Aorta (tissue), 5 donors: ENCODE data around the gene LIMS2. TPM values are rescaled to one million over a fixed set of nuclear protein-coding genes. Genes with fewer than 3 reads are reported as not detected.
A peak's percentile ranks its signal among the peaks of the same experiment; 100 is the strongest.

ENCODE experiments used
- ATAC-seq: fragments of 200-7000 bp; cut with Tn5 transposase; one replicate; pipeline ENCODE4 v1.9.1; 2022; ENCODE audit warnings: moderate library complexity; ENCODE audit not compliant: low FRiP score
- DNase-seq, 2 donors: peaks; one replicate each; pipeline ENCODE4 v3.0.0-alpha.2; 2020
- H3K27ac ChIP-seq, 2 donors: one replicate each; pipeline ENCODE4 v1.5.1; 2013; ENCODE audit warnings: low read length in 2 of 2, mild to moderate bottlenecking in 2 of 2, moderate library complexity in 2 of 2, control low read depth in 1 of 2, inconsistent platforms in 1 of 2, low read depth in 1 of 2
- H3K27me3 ChIP-seq, 2 donors: one replicate each; pipeline ENCODE4 v1.6.1; 2013; ENCODE audit warnings: control low read depth in 1 of 2, low read length in 1 of 2, mild to moderate bottlenecking in 1 of 2, moderate library complexity in 1 of 2; ENCODE audit not compliant: insufficient read depth in 2 of 2, control insufficient read depth in 1 of 2
- H3K36me3 ChIP-seq, 2 donors: one replicate each; pipeline ENCODE4 v1.6.1; 2013; ENCODE audit warnings: control low read depth in 1 of 2, low read length in 1 of 2, mild to moderate bottlenecking in 1 of 2; ENCODE audit not compliant: insufficient read depth in 2 of 2, control insufficient read depth in 1 of 2
- H3K4me1 ChIP-seq, 2 donors: one replicate each; pipeline ENCODE4 v1.6.1; 2013; ENCODE audit warnings: low read length in 2 of 2, control low read depth in 1 of 2, mild to moderate bottlenecking in 1 of 2, moderate library complexity in 1 of 2; ENCODE audit not compliant: insufficient read depth in 2 of 2, control insufficient read depth in 1 of 2
- H3K4me3 ChIP-seq, 2 donors: one replicate each; pipeline ENCODE4 v1.5.1; 2013; ENCODE audit warnings: low read length in 2 of 2, control low read depth in 1 of 2, mild to moderate bottlenecking in 1 of 2
- H3K9me3 ChIP-seq: one replicate; pipeline ENCODE4 v1.6.1; 2013; ENCODE audit warnings: mild to moderate bottlenecking, low read length; ENCODE audit not compliant: control insufficient read depth
- WGBS, 2 donors: extraction: QIAGEN DNeasy Blood & Tissue Kit; methylation state at CpG; one replicate each; pipeline ENCODE4 v1.1.7; 2013; 5-methylcytosine and 5-hydroxymethylcytosine counted together
- intact Hi-C, 2 donors: fragments of 100-400 bp; cut with DNase I; formaldehyde crosslinking; loops; one replicate each; pipeline versions ENCODE4 v1.14.2 to v1.15.0; 2022
- polyA plus RNA-seq, 2 donors: library from polyadenylated mRNA; stranded (reverse); fragments of 200-250 nt; gene quantifications; one replicate each; pipeline ENCODE4 v1.2.3, GENCODE V29; 2013
- total RNA-seq, 2 donors: library from RNA; stranded (reverse); fragmentation: NEBNext Ultra II Directional; extraction: Animal tissue kit (Norgen Biotek cat#: 25700); gene quantifications; one replicate each; pipeline ENCODE4 v1.2.1, GENCODE V29; 2021
- donor health status: healthy with polysubstance abuse.
- donor health status: Bipolar disorder and iron deficiency.
- donor health status: DM: no; HTN: no; CAD: no.
- donor health status: DM: no; HTN: no; CAD: no.
- donor health status: DM: yes; HTN: yes; CAD: no.

Gene LIMS2
- total and polyA plus RNA-seq, 4 donors: 188 to 2,193 (median 218) TPM

GRCh38 chr2:127606625-127607398 lies 68.5 kb downstream of the LIMS2 start:
- H3K27me3 ChIP-seq: no peaks in the 10 kb centered on the region
- no peak overlapping the region for H3K27ac ChIP-seq
- 94 to 96% methylated on average over 17 of the region's 17 CpGs for WGBS, 2 donors
- H3K4me1 ChIP-seq: no peaks in the 10 kb centered on the region
- no peak for ATAC-seq
- H3K4me3 ChIP-seq: no peak overlapping the region
- intact Hi-C loops: no loop called here
- DNase-seq: peak in 1 of 2 donors; percentile 39
- no peaks in the 10 kb centered on the region for H3K36me3 ChIP-seq
- peaks cover 1% of the 10 kb centered on the region for H3K9me3 ChIP-seq

- ATAC-seq (no peak), DNase-seq (peak in 1 of 2 donors; percentile 52)
- H3K36me3 ChIP-seq: no peaks in the 10 kb centered on the region
- H3K9me3 ChIP-seq: peaks cover 1% of the 10 kb centered on the region
- no peaks in the 10 kb centered on the region for H3K4me1 ChIP-seq
- intact Hi-C loops: no loop called here
- H3K27ac ChIP-seq: no peak overlapping the region
- no peak overlapping the region for H3K4me3 ChIP-seq
- 92 to 95% methylated on average over 7 of the region's 7 CpGs for WGBS, 2 donors
- H3K27me3 ChIP-seq: no peaks in the 10 kb centered on the region
Observed at GRCh38 chr2:127605691-127606263, 69.6 kb downstream of the LIMS2 start.

GRCh38 chr2:127604986-127605385 lies 70.3 kb downstream of the LIMS2 start:
- Histone ChIP-seq H3K9me3 (no peaks in the 10 kb centered on the region), H3K4me3 (no peak overlapping the region), H3K36me3 (no peaks in the 10 kb centered on the region), H3K27me3 (no peaks in the 10 kb centered on the region), H3K4me1 (no peaks in the 10 kb centered on the region), H3K27ac (no peak overlapping the region)
- no peak for ATAC-seq
- DNase-seq: peak in 1 of 2 donors; percentile 40
- intact Hi-C loops: no loop called here
- 72 to 77% methylated on average over 8 of the region's 8 CpGs for WGBS, 2 donors

- WGBS, 2 donors: 6 to 7% methylated on average over 3 of the region's 3 CpGs
- DNase-seq: no peak
- Histone ChIP-seq H3K27me3 (no peaks in the 10 kb centered on the region), H3K27ac (no peak overlapping the region), H3K9me3 (no peaks in the 10 kb centered on the region), H3K4me3 (no peak overlapping the region), H3K4me1 (no peaks in the 10 kb centered on the region), H3K36me3 (no peaks in the 10 kb centered on the region)
- no peak for ATAC-seq
- intact Hi-C loops: loop anchor here in 1 of 2 donors (10.0 kb wide), 1 partner anchor 356 kb away; no protein-coding TSS in a partner anchor
Observed at GRCh38 chr2:127599211-127599610, 76.1 kb downstream of the LIMS2 start.

GRCh38 chr2:127598711-127599110 lies 76.6 kb downstream of the LIMS2 start:
- 67 to 87% methylated on average over 3 of the region's 3 CpGs for WGBS, 2 donors
- intact Hi-C loops: loop anchor here in 1 of 2 donors (10.0 kb wide), 1 partner anchor 356 kb away; no protein-coding TSS in a partner anchor
- Histone ChIP-seq H3K9me3 (no peaks in the 10 kb centered on the region), H3K27me3 (no peaks in the 10 kb centered on the region), H3K4me1 (no peaks in the 10 kb centered on the region), H3K4me3 (no peak overlapping the region), H3K36me3 (no peaks in the 10 kb centered on the region), H3K27ac (no peak overlapping the region)
- ATAC-seq: no peak
- no peak for DNase-seq

- no peaks in the 10 kb centered on the region for H3K36me3 ChIP-seq
- no peaks in the 10 kb centered on the region for H3K4me1 ChIP-seq
- H3K27ac ChIP-seq: no peak overlapping the region
- H3K9me3 ChIP-seq: no peaks in the 10 kb centered on the region
- DNase-seq (peak in 1 of 2 donors; percentile 17), ATAC-seq (no peak)
- no peak overlapping the region for H3K4me3 ChIP-seq
- WGBS, 2 donors: 48 to 55% methylated on average over 4 of the region's 4 CpGs
- intact Hi-C loops: loop anchor here in 1 of 2 donors (10.0 kb wide), 1 partner anchor 357 kb away; no protein-coding TSS in a partner anchor
- no peaks in the 10 kb centered on the region for H3K27me3 ChIP-seq
Observed at GRCh38 chr2:127597984-127598380, 77.3 kb downstream of the LIMS2 start.

GRCh38 chr2:127597046-127597983 lies 78.0 kb downstream of the LIMS2 start:
- peak in 1 of 2 donors; percentile 38 for DNase-seq
- intact Hi-C loops: loop anchor here in 1 of 2 donors (10.0 kb wide), 1 partner anchor 357 kb away; no protein-coding TSS in a partner anchor
- Histone ChIP-seq H3K27ac (no peak overlapping the region), H3K9me3 (no peaks in the 10 kb centered on the region), H3K27me3 (no peaks in the 10 kb centered on the region), H3K4me1 (no peaks in the 10 kb centered on the region), H3K36me3 (no peaks in the 10 kb centered on the region), H3K4me3 (no peak overlapping the region)
- ATAC-seq: no peak
- WGBS, 2 donors: 88 to 91% methylated on average over 17 of the region's 17 CpGs

- WGBS, 2 donors: 98% methylated on average over 14 of the region's 14 CpGs
- H3K9me3 ChIP-seq: no peaks in the 10 kb centered on the region
- no peaks in the 10 kb centered on the region for H3K36me3 ChIP-seq
- no peak overlapping the region for H3K4me3 ChIP-seq
- H3K27ac ChIP-seq: no peak overlapping the region
- H3K4me1 ChIP-seq: no peaks in the 10 kb centered on the region
- intact Hi-C loops: loop anchor here in 1 of 2 donors (10.0 kb wide), 1 partner anchor 358 kb away; no protein-coding TSS in a partner anchor
- H3K27me3 ChIP-seq: no peaks in the 10 kb centered on the region
- ATAC-seq (peak; percentile 7), DNase-seq (peak in 1 of 2 donors; percentile 48)
Observed at GRCh38 chr2:127596311-127597045, 78.9 kb downstream of the LIMS2 start.
